OCI-LY7 (cell line): Measurements from ENCODE around the gene EXOSC7. TPM values are rescaled to one million over a fixed set of nuclear protein-coding genes. Genes with fewer than 3 reads are reported as not detected.

Source experiments
- BruUV-seq: library from RNA; stranded (reverse); fragments of 400-500 nt; replicated peaks from 2 replicates; lab custom pipeline; 2021; lab: Mats Ljungman, UMichigan
- CTCF ChIA-PET: fragments of 300-600 bp; sonication (Branson Sonifier 250); formaldehyde crosslinking; loops from one replicate; lab custom pipeline; 2022; ENCODE audit warnings: antibody characterized with exemption; ENCODE audit not compliant: unreplicated experiment; lab: Charles Lee
- POLR2A ChIA-PET: fragments of 300-600 bp; sonication (Branson Sonifier 250); formaldehyde crosslinking; loops from one replicate; lab custom pipeline; 2022; ENCODE audit warnings: antibody characterized with exemption; lab: Charles Lee
- DNase-seq: peaks from one replicate; pipeline ENCODE4 v3.0.0-alpha.2; 2015; ENCODE audit warnings: low spot score
- H2AFZ ChIP-seq: fragments of 200-600 bp; sonication (generic), shearing (Covaris generic); 2 replicates; pipeline ENCODE4 v1.6.1; 2014; ENCODE audit warnings: mild to moderate bottlenecking, antibody characterized with exemption, low read length, moderate library complexity
- H3K27ac ChIP-seq: fragments of 200-600 bp; sonication (generic); 2 replicates; pipeline ENCODE4 v1.5.1; 2014; ENCODE audit warnings: mixed run types, low read depth, mild to moderate bottlenecking, moderate library complexity, low read length, inconsistent platforms; ENCODE audit not compliant: poor library complexity, severe bottlenecking
- H3K36me3 ChIP-seq: fragments of 200-600 bp; sonication (generic); 2 replicates; pipeline ENCODE4 v1.6.1; 2014; ENCODE audit warnings: mild to moderate bottlenecking, antibody characterized with exemption, low read length, moderate library complexity, mixed read lengths; ENCODE audit not compliant: insufficient read depth
- H3K4me1 ChIP-seq: fragments of 200-600 bp; sonication (generic); 2 replicates; pipeline ENCODE4 v1.5.1; 2014; ENCODE audit warnings: mild to moderate bottlenecking, low read length; ENCODE audit not compliant: insufficient read depth, poor library complexity, severe bottlenecking
- H3K4me2 ChIP-seq: fragments of 200-600 bp; sonication (generic); 2 replicates; pipeline ENCODE4 v1.6.1; 2014; ENCODE audit warnings: mild to moderate bottlenecking, low read length
- H3K4me3 ChIP-seq: fragments of 200-600 bp; sonication (generic); 2 replicates; pipeline ENCODE4 v1.5.1; 2014; ENCODE audit warnings: mild to moderate bottlenecking, low read depth, low read length; ENCODE audit not compliant: poor library complexity, severe bottlenecking
- H3K79me2 ChIP-seq: fragments of 200-600 bp; sonication (generic); 2 replicates; pipeline ENCODE4 v1.6.1; 2016; ENCODE audit warnings: low read depth, mild to moderate bottlenecking, low read length, moderate library complexity, mixed read lengths; ENCODE audit not compliant: insufficient read depth
- H3K9me2 ChIP-seq: fragments of 200-600 bp; sonication (generic); 2 replicates; pipeline ENCODE4 v1.6.1; 2016; ENCODE audit warnings: mild to moderate bottlenecking, low read length, mixed read lengths; ENCODE audit not compliant: insufficient read depth
- H3K9me3 ChIP-seq: fragments of 200-600 bp; sonication (generic); 2 replicates; pipeline ENCODE4 v1.6.1; 2014; ENCODE audit warnings: mild to moderate bottlenecking, mixed run types, low read length, mixed read lengths
- H4K20me1 ChIP-seq: fragments of 200-600 bp; sonication (generic); 2 replicates; pipeline ENCODE4 v1.6.1; 2014; ENCODE audit warnings: mild to moderate bottlenecking, antibody characterized with exemption, low read length, moderate library complexity, mixed read lengths; ENCODE audit not compliant: insufficient read depth
- CTCF ChIP-seq: fragments of 200-600 bp; sonication (generic); conservative IDR thresholded peaks from 2 replicates; pipeline ENCODE4 v1.5.1; 2014; ENCODE audit warnings: mild to moderate bottlenecking, antibody characterized with exemption, low read length, moderate library complexity, mixed read lengths
- EZH2phosphoT487 ChIP-seq: fragments of 200-600 bp; sonication (generic); IDR thresholded peaks from 2 replicates; pipeline ENCODE4 v1.6.1; 2018; ENCODE audit warnings: low read depth, borderline replicate concordance, mild to moderate bottlenecking, mixed run types, antibody characterized with exemption, low read length, moderate library complexity, mixed read lengths
- intact Hi-C: fragments of 100-400 bp; cut with micrococcal nuclease; formaldehyde crosslinking; loops from one replicate; pipeline ENCODE4 v1.10.0; 2022; ENCODE audit not compliant: unreplicated experiment
- total RNA-seq, 2 experiments: library from RNA; depleted of rRNA in 1 of 2; stranded (reverse); fragments of >200 nt in 1 of 2; shearing (Covaris generic) in 1 of 2; gene quantifications; 2 replicates each; pipeline ENCODE4 v1.2.3, GENCODE V29; 2014 to 2022

The EXOSC7 gene
- total RNA-seq, 2 experiments from 2014 or later, result 60.3 to 65.3 TPM

GRCh38 chr3:45029216-45029615 lies 53.2 kb downstream of the EXOSC7 start:
- Histone ChIP-seq H3K79me2 (no peaks in the 10 kb centered on the region), H3K4me1 (no peaks in the 10 kb centered on the region), H3K27ac (no peak overlapping the region), H4K20me1 (no peaks in the 10 kb centered on the region), H3K9me2 (no peaks in the 10 kb centered on the region), H2AFZ (no peak overlapping the region), H3K4me2 (no peak overlapping the region), H3K9me3 (no peaks in the 10 kb centered on the region), H3K4me3 (no peak overlapping the region), H3K36me3 (no peaks in the 10 kb centered on the region)
- intact Hi-C loops, result no loop called here
- BruUV-seq, result no TSS peak
- DNase-seq, result no peak
- TF ChIP-seq CTCF (no peak), EZH2phosphoT487 (no peak)
- CTCF ChIA-PET, result no interaction called here
- POLR2A ChIA-PET, result no interaction called here

- no peak overlapping the region for H3K4me2 ChIP-seq
- no peaks in the 10 kb centered on the region for H3K9me3 ChIP-seq
- H3K79me2 ChIP-seq, result no peaks in the 10 kb centered on the region
- no peak overlapping the region for H3K27ac ChIP-seq
- POLR2A ChIA-PET, result no interaction called here
- TF ChIP-seq CTCF, result no peak
- no peak for TF ChIP-seq EZH2phosphoT487
- no peak overlapping the region for H2AFZ ChIP-seq
- H3K4me1 ChIP-seq, result no peaks in the 10 kb centered on the region
- H3K4me3 ChIP-seq, result no peak overlapping the region
- BruUV-seq, result no TSS peak
- intact Hi-C loops, result no loop called here
- no peaks in the 10 kb centered on the region for H3K36me3 ChIP-seq
- no peak for DNase-seq
- no peaks in the 10 kb centered on the region for H4K20me1 ChIP-seq
- CTCF ChIA-PET, result no interaction called here
- no peaks in the 10 kb centered on the region for H3K9me2 ChIP-seq
Observed at GRCh38 chr3:45029661-45030060, 53.6 kb downstream of the EXOSC7 start.

GRCh38 chr3:45031531-45031930 lies 55.5 kb downstream of the EXOSC7 start:
- H3K4me1 ChIP-seq, result no peaks in the 10 kb centered on the region
- no peak overlapping the region for H3K4me2 ChIP-seq
- BruUV-seq, result no TSS peak
- intact Hi-C loops, result no loop called here
- no peak for DNase-seq
- no peaks in the 10 kb centered on the region for H3K36me3 ChIP-seq
- CTCF ChIA-PET, result no interaction called here
- H3K79me2 ChIP-seq, result no peaks in the 10 kb centered on the region
- POLR2A ChIA-PET, result no interaction called here
- no peak overlapping the region for H3K4me3 ChIP-seq
- no peaks in the 10 kb centered on the region for H4K20me1 ChIP-seq
- no peak overlapping the region for H3K27ac ChIP-seq
- no peaks in the 10 kb centered on the region for H3K9me2 ChIP-seq
- no peak for TF ChIP-seq EZH2phosphoT487
- no peak for TF ChIP-seq CTCF
- H2AFZ ChIP-seq, result no peak overlapping the region
- no peaks in the 10 kb centered on the region for H3K9me3 ChIP-seq
